ENCODE measurements around the gene CHRNA7.

GRCh38 chr15:32036971-32037370 is 6.7 kb downstream of the CHRNA7 start:
- TF ChIP-seq EP300 (IDR thresholded peaks at IDR 0.05): no peak
- TF ChIP-seq CTCF (IDR thresholded peaks at IDR 0.05): no peak
- TF ChIP-seq POLR2AphosphoS5 (IDR thresholded peaks at IDR 0.05): no peak
- no peak for TF ChIP-seq POLR2A (IDR thresholded peaks at IDR 0.05)
